ENCODE data around the gene LIMD2.

DNA sequence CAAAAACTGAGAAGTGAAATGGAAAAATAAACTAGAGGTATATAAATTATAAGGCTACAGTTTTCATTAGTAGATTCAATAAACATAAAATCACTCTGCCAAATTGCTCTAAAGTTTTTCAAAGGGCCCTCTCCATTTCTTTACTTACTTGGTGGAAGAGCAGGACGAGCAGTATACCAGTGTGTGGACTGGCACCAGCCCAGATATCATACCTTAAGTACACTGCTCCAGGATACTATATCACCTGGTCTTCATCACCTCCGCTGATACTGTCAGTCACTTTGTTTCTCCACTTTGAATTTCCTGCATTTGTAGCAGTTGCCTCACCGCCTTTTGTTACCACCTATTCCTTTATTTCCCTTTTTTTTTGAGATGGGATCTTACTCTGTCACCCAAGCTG, 40.1 kb downstream of the LIMD2 start:
- TF ChIP-seq, protein P1, sequence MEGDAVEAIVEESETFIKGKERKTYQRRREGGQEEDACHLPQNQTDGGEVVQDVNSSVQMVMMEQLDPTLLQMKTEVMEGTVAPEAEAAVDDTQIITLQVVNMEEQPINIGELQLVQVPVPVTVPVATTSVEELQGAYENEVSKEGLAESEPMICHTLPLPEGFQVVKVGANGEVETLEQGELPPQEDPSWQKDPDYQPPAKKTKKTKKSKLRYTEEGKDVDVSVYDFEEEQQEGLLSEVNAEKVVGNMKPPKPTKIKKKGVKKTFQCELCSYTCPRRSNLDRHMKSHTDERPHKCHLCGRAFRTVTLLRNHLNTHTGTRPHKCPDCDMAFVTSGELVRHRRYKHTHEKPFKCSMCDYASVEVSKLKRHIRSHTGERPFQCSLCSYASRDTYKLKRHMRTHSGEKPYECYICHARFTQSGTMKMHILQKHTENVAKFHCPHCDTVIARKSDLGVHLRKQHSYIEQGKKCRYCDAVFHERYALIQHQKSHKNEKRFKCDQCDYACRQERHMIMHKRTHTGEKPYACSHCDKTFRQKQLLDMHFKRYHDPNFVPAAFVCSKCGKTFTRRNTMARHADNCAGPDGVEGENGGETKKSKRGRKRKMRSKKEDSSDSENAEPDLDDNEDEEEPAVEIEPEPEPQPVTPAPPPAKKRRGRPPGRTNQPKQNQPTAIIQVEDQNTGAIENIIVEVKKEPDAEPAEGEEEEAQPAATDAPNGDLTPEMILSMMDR (IDR thresholded peaks at IDR 0.05; ENCODE audit: insufficient read depth, low read length), result no peak
- TF ChIP-seq POLR2AphosphoS5 (IDR thresholded peaks at IDR 0.05; ENCODE audit: low read depth) (no peak), SPI1 (IDR thresholded peaks at IDR 0.05; ENCODE audit: borderline replicate concordance, low read depth) (no peak), GABPA (IDR thresholded peaks at IDR 0.05; ENCODE audit: low read depth) (no peak)
- TF ChIP-seq, protein P2, sequence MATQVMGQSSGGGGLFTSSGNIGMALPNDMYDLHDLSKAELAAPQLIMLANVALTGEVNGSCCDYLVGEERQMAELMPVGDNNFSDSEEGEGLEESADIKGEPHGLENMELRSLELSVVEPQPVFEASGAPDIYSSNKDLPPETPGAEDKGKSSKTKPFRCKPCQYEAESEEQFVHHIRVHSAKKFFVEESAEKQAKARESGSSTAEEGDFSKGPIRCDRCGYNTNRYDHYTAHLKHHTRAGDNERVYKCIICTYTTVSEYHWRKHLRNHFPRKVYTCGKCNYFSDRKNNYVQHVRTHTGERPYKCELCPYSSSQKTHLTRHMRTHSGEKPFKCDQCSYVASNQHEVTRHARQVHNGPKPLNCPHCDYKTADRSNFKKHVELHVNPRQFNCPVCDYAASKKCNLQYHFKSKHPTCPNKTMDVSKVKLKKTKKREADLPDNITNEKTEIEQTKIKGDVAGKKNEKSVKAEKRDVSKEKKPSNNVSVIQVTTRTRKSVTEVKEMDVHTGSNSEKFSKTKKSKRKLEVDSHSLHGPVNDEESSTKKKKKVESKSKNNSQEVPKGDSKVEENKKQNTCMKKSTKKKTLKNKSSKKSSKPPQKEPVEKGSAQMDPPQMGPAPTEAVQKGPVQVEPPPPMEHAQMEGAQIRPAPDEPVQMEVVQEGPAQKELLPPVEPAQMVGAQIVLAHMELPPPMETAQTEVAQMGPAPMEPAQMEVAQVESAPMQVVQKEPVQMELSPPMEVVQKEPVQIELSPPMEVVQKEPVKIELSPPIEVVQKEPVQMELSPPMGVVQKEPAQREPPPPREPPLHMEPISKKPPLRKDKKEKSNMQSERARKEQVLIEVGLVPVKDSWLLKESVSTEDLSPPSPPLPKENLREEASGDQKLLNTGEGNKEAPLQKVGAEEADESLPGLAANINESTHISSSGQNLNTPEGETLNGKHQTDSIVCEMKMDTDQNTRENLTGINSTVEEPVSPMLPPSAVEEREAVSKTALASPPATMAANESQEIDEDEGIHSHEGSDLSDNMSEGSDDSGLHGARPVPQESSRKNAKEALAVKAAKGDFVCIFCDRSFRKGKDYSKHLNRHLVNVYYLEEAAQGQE (IDR thresholded peaks at IDR 0.05; ENCODE audit: insufficient replicate concordance, low read depth), result no peak

All from HL-60 (cell line).